HG03469 (cell line): ENCODE data around the gene PLXND1.

Experiments used
- ATAC-seq: cut with Tn5 transposase; IDR thresholded peaks from one replicate; pipeline ENCODE4 v1.9.1; 2021; ENCODE audit warnings: mild to moderate bottlenecking, moderate library complexity, moderate number of reproducible peaks; ENCODE audit not compliant: unreplicated experiment

Gene PLXND1

GRCh38 chr3:129602309-129602708 is 4.2 kb downstream of the PLXND1 start:
- ATAC-seq, result no peak

GRCh38 chr3:129601713-129602112 is 4.8 kb downstream of the PLXND1 start:
- ATAC-seq, result no peak

- ATAC-seq, result no peak
Observed at GRCh38 chr3:129600348-129600747, 6.1 kb downstream of the PLXND1 start.

GRCh38 chr3:129599607-129600006 is 6.9 kb downstream of the PLXND1 start:
- ATAC-seq, result no peak

GRCh38 chr3:129599073-129599472 is 7.4 kb downstream of the PLXND1 start:
- ATAC-seq, result no peak

DNA sequence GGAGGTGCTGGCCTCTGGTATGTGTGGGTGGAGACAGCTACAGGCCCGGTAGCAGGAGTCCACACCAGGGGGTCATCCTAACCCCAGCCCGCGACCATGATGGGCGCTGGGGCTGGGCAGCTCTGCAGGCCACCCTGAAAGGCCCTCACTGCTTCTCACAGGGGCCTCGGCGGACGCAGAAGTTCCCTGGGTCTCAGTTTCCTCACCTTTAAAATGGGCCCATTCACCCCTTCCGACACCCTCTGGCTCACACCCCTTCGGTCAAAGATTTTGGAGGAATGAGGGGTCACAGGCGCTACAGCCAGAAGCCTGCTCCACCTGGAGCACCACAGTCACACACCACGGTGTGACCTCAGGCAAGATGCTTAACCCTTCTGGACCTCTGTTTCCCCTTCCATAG is 8.0 kb downstream of the PLXND1 start:
- no peak for ATAC-seq

- no peak for ATAC-seq
Observed at GRCh38 chr3:129598000-129598381, 8.5 kb downstream of the PLXND1 start.

- ATAC-seq, result no peak
Observed at GRCh38 chr3:129597087-129597999, 9.1 kb downstream of the PLXND1 start.

DNA sequence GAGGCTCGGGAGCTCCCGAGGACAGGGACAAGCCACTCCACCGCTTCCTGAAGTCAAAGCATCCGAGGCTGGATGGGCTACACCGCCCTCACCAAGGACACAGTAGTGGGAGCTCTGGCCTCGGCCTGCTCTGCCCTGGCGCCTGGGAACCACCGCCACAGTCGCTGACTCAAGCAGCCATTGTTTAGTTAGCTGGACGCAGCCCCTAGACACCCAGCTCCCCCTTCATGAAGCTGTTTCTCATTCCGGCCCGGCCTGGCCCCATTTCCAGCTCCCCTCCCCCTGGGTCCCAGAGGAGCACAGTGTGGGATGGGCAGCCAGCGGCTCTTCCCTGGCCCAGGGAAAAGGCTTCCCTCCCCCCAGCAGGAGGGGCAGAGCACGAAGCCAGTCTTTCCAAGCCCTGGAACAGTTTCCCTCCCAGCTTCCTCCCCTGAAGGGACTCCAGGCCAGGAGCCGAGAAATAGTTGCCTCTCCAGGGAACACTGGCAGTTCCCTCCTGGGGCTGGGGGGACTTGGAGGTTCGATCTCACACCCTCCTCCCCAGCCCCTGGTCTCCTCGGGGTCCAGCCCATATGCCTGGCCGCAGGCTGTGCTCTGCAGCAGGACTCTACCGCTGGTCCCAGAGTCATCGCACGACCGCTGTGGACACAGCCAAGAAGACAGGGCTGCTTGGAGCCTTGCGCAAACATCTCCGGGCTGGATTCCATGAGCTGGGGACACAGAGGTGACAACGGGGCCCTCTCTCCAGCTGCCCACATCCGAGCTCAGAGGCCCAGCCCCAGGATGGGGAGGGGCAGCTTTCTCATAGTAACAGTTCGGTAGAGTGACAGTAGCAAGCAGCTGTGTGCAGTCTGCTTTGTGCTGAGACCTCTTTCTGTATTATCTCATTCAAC is 10.0 kb downstream of the PLXND1 start:
- no peak for ATAC-seq

- no peak for ATAC-seq
Observed at GRCh38 chr3:129595544-129596193, 10.8 kb downstream of the PLXND1 start.

GRCh38 chr3:129594907-129595390 is 11.5 kb downstream of the PLXND1 start:
- no peak for ATAC-seq

- ATAC-seq, result no peak
Observed at GRCh38 chr3:129594409-129594808, 12.1 kb downstream of the PLXND1 start.

DNA sequence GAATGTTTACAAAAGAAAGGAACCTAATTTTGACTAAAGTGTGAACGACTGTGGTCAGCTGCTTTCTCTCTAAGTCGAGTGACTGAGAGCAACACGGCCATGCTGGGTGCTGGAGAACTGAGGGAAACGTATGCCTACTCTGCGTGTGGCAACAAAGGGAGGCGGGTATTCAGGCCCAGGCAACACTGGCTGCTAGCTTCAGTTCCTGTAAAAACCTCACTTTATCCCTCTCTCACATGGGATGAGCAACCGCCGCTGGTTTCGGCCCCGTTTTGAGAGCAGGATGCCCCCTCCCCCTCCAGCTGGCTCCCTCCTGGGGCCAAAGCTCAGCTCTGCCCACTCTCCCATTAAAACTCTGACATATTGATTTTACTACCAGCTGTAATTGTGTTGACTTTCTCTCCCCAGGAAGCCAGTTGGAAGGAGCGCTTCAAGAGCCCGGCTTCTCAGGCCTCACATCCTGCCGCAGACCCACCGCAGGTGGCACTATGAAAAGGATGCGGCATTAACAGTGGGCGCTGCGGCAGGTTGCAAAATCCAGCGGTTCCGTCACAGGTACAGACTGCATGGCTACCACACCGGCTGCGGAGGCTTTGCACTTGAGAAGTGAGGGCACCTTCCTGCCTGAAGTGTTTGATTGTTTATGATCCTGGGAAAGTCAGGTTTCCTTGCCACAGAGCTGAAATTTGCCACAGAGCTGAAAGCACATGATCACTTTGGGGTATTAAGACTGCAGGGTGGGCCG is 12.7 kb downstream of the PLXND1 start:
- ATAC-seq, result no peak

- ATAC-seq, result no peak
Observed at GRCh38 chr3:129593230-129593594, 13.3 kb downstream of the PLXND1 start.

DNA sequence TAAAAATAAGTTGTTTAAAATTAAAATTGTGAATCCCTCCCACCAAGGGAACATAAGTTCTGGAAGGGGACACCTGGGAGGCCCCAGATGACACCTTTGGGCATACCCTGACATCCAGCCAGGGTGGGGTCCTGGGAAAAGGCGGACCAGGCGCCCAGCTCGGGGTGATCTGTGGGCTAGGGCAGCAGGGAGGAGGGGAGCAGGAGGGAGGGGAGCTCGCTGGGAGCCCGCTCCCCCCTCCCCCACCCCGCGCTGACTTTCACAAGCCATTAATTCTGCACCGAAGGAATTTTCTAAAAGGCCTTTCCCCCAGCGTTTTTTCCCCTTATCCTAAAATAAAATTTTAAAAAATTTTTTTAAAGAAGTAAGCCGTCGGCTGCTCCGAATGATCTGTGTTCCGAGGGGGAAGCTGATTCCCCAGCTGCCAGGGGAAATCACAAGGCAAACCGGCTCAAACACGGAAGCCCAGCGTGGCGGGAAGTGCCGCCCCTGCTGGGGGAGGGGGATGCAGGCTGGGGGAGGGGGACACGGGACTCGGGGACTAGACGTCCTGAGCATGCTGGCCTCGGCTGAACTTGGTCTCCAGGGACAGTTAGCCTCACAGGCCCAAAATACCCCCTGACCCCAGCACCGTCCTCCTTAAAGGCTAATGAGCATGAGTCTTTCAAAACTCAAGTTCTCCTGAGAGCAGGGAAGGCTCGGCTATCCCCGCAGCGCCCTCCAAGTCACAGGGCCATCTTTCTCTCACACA is 13.9 kb downstream of the PLXND1 start:
- no peak for ATAC-seq

DNA sequence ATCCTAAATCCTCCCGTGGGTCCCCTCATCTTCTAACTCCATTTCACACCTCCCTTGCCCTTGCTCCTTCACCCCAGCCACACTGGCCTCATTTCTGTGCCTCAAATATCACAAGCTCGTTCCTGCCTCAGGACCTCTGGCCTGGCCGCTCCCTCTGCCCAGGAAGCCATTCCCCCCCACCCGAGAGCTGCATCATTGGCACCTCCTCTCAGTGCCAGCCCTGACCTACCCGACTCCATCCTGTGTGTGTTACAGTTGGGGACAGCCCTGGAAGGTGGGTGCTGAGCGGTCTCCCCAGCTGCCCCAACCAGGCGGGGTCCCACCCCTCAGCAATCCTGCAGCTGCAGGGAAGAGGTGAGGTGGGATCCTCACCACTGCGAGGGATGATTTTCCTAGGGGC is 14.5 kb downstream of the PLXND1 start:
- no peak for ATAC-seq

GRCh38 chr3:129590215-129590614 is 16.3 kb downstream of the PLXND1 start:
- no peak for ATAC-seq

DNA sequence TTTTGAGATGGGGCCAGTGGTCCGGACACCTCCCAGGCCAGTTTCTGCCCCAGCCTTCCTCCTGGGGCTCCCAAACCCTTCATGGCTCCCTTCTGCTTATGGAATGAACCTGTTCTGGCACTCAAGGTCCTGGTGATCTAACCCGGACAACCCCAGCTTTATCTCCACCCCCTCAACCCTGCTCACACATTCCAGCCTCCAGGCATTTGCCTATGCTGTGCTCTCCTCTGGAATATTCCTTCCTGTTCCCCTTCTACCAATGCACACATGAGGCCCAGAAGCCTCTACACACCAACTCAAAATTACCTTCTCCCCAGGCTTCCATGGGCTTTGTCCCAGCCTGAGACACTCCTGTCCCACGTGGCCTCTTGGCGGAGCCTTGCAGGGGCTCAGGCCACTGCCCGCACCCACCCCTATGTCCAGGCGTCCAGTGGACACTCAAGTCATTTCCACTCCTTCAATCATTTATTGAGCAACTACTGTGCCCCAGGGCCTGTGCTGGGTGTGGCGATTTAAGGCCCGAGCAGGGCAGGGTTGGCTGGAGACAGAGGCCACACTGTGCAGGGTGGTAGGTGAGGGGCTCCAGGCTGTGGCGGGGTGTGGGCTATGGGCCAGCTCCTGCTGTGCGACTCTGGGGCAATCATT is 18.8 kb downstream of the PLXND1 start:
- ATAC-seq, result no peak

DNA sequence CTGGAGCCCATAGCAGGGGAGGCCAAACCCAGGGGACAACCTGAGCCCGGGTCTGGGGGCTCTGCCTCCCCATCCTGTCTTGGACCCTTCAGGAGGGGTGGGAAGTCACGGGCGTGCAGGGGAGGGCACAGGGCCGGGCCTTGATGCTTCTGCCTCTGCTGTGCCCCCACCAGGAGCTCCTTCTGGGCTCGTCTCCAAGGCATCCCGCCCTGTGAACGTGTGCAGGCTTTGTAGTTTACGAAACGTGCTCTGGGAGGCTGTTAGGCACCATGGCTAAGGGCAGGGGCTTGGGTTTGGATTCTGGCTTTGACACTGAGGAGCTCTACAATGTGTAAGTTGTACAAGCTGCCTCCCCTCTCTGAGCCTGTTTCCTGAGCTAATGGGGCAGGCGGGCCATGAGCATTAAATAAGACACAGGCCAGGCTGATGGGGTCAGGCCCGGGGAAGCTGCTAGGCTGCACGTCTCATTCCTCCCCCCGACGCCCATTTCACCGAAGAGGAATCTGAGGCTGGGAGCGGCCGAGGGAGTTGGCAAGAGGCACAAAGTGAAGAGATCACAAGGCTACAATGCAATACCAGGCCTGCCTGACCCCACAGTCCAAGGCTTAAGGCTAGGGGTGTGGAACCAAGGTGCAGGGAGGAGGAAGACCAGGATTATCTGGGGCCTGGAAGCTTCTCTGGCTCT is 19.6 kb downstream of the PLXND1 start:
- no peak for ATAC-seq
